Upper lobe of left lung (tissue), 6 donors: ENCODE measurements around the gene MIEF1. TPM values are rescaled to one million over a fixed set of nuclear protein-coding genes. Genes with fewer than 3 reads are reported as not detected.
A peak's percentile ranks its signal among the peaks of the same experiment; 100 is the strongest.

ENCODE experiments used
- ATAC-seq, 2 donors: fragments of 200-7000 bp; cut with Tn5 transposase; one replicate each; pipeline ENCODE4 v1.9.1; 2022; ENCODE audit warnings: mild to moderate bottlenecking in 2 of 2, moderate library complexity in 2 of 2; ENCODE audit not compliant: low FRiP score in 2 of 2
- DNase-seq, 2 donors: peaks; one replicate each; pipeline ENCODE4 v3.0.0-alpha.2; 2019 to 2020
- H3K27ac ChIP-seq, 4 donors: fragments of 200-600 bp; sonication (generic); one replicate each; pipeline ENCODE4 v1.5.1; 2016 to 2019
- H3K27me3 ChIP-seq, 4 donors: fragments of 200-600 bp; sonication (generic); one replicate each; pipeline ENCODE4 v1.5.1; 2017 to 2019
- H3K36me3 ChIP-seq, 4 donors: fragments of 200-600 bp; sonication (generic); one replicate each; pipeline ENCODE4 v1.5.1; 2016 to 2019
- H3K4me1 ChIP-seq, 4 donors: fragments of 200-600 bp; sonication (generic); one replicate each; pipeline ENCODE4 v1.5.1; 2018 to 2019
- H3K4me3 ChIP-seq, 4 donors: fragments of 200-600 bp; sonication (generic); one replicate each; pipeline ENCODE4 v1.5.1; 2017 to 2019; ENCODE audit warnings: mild to moderate bottlenecking in 2 of 4, moderate library complexity in 1 of 4
- H3K9me3 ChIP-seq, 4 donors: fragments of 200-600 bp; sonication (generic); one replicate each; pipeline ENCODE4 v1.5.1; 2018 to 2019
- CTCF ChIP-seq, 6 experiments: fragments of 450-650 bp in 4 of 6; fragments of 200-600 bp in 2 of 6; sonication (generic) in 2 of 6; IDR thresholded peaks; one replicate each; pipeline ENCODE4 v1.5.1; 2016 to 2019; ENCODE audit warnings: antibody characterized with exemption in 6 of 6
- EP300 ChIP-seq, 4 donors: sonication (generic); formaldehyde crosslinking; IDR thresholded peaks; one replicate each; pipeline ENCODE4 v1.5.1; 2017; ENCODE audit warnings: antibody characterized with exemption in 4 of 4, control low read depth in 2 of 4
- POLR2A ChIP-seq, 4 donors: fragments of 450-650 bp; IDR thresholded peaks; one replicate each; pipeline ENCODE4 v1.5.1; 2016 to 2017; ENCODE audit warnings: antibody characterized with exemption in 4 of 4, mild to moderate bottlenecking in 2 of 4
- POLR2AphosphoS5 ChIP-seq, 2 donors: sonication (generic); formaldehyde crosslinking; IDR thresholded peaks; one replicate each; pipeline ENCODE4 v1.5.1; 2017; ENCODE audit warnings: antibody characterized with exemption in 2 of 2
- WGBS, 2 donors: methylation state at CpG; one replicate each; pipeline ENCODE4 v1.1.5; 2017 to 2018; 5-methylcytosine and 5-hydroxymethylcytosine counted together
- total RNA-seq, 6 donors: library from RNA; depleted of rRNA in 4 of 6; stranded (reverse); fragments of >200 nt in 4 of 6; gene quantifications; one replicate each; pipeline versions ENCODE4 v1.1.0 to v1.2.1, GENCODE V29; 2016 to 2021
- donor health status: DM: no; HTN: no; CAD: no; lungs with moderate emphysema.
- donor health status: DM: no; HTN: yes; CAD: no; lungs with severe emphysema.

Gene MIEF1
- total RNA-seq, 6 donors from 2014 or later: 10.5 to 35.3 (median 25.6) TPM

- TF ChIP-seq POLR2AphosphoS5 (IDR thresholded peaks at IDR 0.05) (no peak), EP300 (IDR thresholded peaks at IDR 0.05) (no peak), POLR2A (IDR thresholded peaks at IDR 0.05) (no peak), CTCF (IDR thresholded peaks at IDR 0.05) (no peak)
- no peak overlapping the region for H3K4me3 ChIP-seq
Observed at GRCh38 chr22:39490135-39490798, 11.8 kb upstream of the MIEF1 start.

GRCh38 chr22:39490966-39491680 lies 11.0 kb upstream of the MIEF1 start:
- 78 to 91% methylated on average over 6 to 7 of the region's 9 CpGs for WGBS, 2 donors
- ATAC-seq: no peak

More at GRCh38 chr22:39490135-39490798, 11.8 kb upstream of the MIEF1 start:
- ATAC-seq: peak; percentile 75 to 90
- H3K36me3 ChIP-seq: peaks cover 0 to 11% (median 2%) of the 10 kb centered on the region in 4 donors
- peaks cover 0 to 17% (median 6%) of the 10 kb centered on the region in 4 donors for H3K4me1 ChIP-seq
- peak in 1 of 2 donors; percentile 92 for DNase-seq
- no peak overlapping the region for H3K27ac ChIP-seq
- H3K27me3 ChIP-seq: no peaks in the 10 kb centered on the region
- WGBS, 2 donors: 49 to 57% methylated on average over 12 to 13 of the region's 13 CpGs
- H3K9me3 ChIP-seq: no peaks in the 10 kb centered on the region

DNA sequence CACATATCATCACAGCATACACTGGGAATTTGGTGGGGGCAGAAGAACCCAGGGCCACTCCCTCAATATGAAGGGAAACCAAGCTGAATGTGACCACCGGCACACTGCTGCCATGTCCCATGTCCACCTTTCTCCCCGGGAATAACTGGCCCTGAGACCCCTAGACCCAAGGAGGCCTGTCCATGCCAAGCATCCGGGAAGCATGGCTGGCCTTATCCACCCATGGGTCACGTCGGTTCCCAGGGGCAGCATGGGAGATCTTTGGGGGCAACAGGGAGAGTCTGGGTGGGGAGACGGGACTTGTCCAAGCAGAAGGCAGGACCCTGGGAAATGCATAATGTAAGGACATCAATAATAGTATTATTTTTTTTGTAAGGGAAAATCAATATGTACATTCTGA lies 10.4 kb upstream of the MIEF1 start:
- H3K9me3 ChIP-seq: no peaks in the 10 kb centered on the region
- H3K36me3 ChIP-seq: peaks cover 0 to 11% (median 2%) of the 10 kb centered on the region in 4 donors
- H3K27ac ChIP-seq: no peak overlapping the region
- H3K27me3 ChIP-seq: no peaks in the 10 kb centered on the region
- TF ChIP-seq POLR2A (IDR thresholded peaks at IDR 0.05): no peak
- no peak for TF ChIP-seq POLR2AphosphoS5 (IDR thresholded peaks at IDR 0.05)
- no peak for TF ChIP-seq CTCF (IDR thresholded peaks at IDR 0.05)
- no peak for TF ChIP-seq EP300 (IDR thresholded peaks at IDR 0.05)
- H3K4me1 ChIP-seq: peaks cover 6 to 24% (median 15%) of the 10 kb centered on the region in 4 donors
- 88 to 95% methylated on average over 6 of the region's 6 CpGs for WGBS, 2 donors
- ATAC-seq: no peak
- H3K4me3 ChIP-seq: no peak overlapping the region
- no peak for DNase-seq

More at GRCh38 chr22:39490966-39491680, 11.0 kb upstream of the MIEF1 start:
- DNase-seq: no peak
- no peak overlapping the region for H3K4me3 ChIP-seq
- no peak overlapping the region for H3K27ac ChIP-seq
- peaks cover under 1 to 18% (median 10%) of the 10 kb centered on the region in 4 donors for H3K4me1 ChIP-seq
- H3K9me3 ChIP-seq: no peaks in the 10 kb centered on the region
- H3K27me3 ChIP-seq: no peaks in the 10 kb centered on the region
- H3K36me3 ChIP-seq: peaks cover 0 to 11% (median 2%) of the 10 kb centered on the region in 4 donors
- TF ChIP-seq POLR2A (IDR thresholded peaks at IDR 0.05) (no peak), EP300 (IDR thresholded peaks at IDR 0.05) (no peak)

GRCh38 chr22:39492186-39492585 lies 9.9 kb upstream of the MIEF1 start:
- 69 to 77% methylated on average over 3 of the region's 3 CpGs for WGBS, 2 donors
- no peak for ATAC-seq
- Histone ChIP-seq H3K4me1 (peaks cover 7 to 24% (median 15%) of the 10 kb centered on the region in 4 donors), H3K27ac (no peak overlapping the region), H3K9me3 (no peaks in the 10 kb centered on the region), H3K4me3 (no peak overlapping the region), H3K27me3 (no peaks in the 10 kb centered on the region), H3K36me3 (peaks cover 0 to 11% (median 2%) of the 10 kb centered on the region in 4 donors)
- DNase-seq: no peak
- no peak for TF ChIP-seq EP300 (IDR thresholded peaks at IDR 0.05)
- TF ChIP-seq POLR2AphosphoS5 (IDR thresholded peaks at IDR 0.05): no peak
- TF ChIP-seq CTCF (IDR thresholded peaks at IDR 0.05): no peak
- no peak for TF ChIP-seq POLR2A (IDR thresholded peaks at IDR 0.05)

GRCh38 chr22:39493759-39494158 lies 8.3 kb upstream of the MIEF1 start:
- H3K27me3 ChIP-seq: no peaks in the 10 kb centered on the region
- no peak for DNase-seq
- TF ChIP-seq CTCF (IDR thresholded peaks at IDR 0.05) (no peak), POLR2AphosphoS5 (IDR thresholded peaks at IDR 0.05) (no peak), POLR2A (IDR thresholded peaks at IDR 0.05) (no peak), EP300 (IDR thresholded peaks at IDR 0.05) (no peak)
- no peaks in the 10 kb centered on the region for H3K9me3 ChIP-seq
- H3K4me3 ChIP-seq: no peak overlapping the region
- H3K4me1 ChIP-seq: peaks cover 11 to 24% (median 17%) of the 10 kb centered on the region in 4 donors
- H3K36me3 ChIP-seq: no peaks in the 10 kb centered on the region
- WGBS, 2 donors: 52 to 62% methylated on average over 4 of the region's 4 CpGs
- peak overlapping the region in 1 of 4 donors; percentile 37 for H3K27ac ChIP-seq
- no peak for ATAC-seq
